ENCODE results near the gene MEPCE.

Gene MEPCE

GRCh38 chr7:100457033-100457432 is 27.4 kb downstream of the MEPCE start:
- Histone ChIP-seq H3K4me1 (ENCODE audit: control insufficient read depth in 2 of 2, insufficient read depth in 1 of 2, low read depth in 1 of 2, low read length in 2 of 2) (peaks cover 0 to 2% of the 10 kb centered on the region in 2 donors), H3K9me3 (replicated peaks in 1 of 2; ENCODE audit: control insufficient read depth in 2 of 2, insufficient read depth in 1 of 2, low read depth in 1 of 2, low read length in 2 of 2) (peaks cover 0 to 2% of the 10 kb centered on the region in 2 donors), H3K4me3 (ENCODE audit: low read length in 2 of 2) (no peak overlapping the region), H3K27me3 (ENCODE audit: control insufficient read depth in 3 of 3, insufficient read depth in 3 of 3, low read depth in 1 of 3, low read length in 3 of 3) (no peaks in the 10 kb centered on the region), H3K14ac (ENCODE audit: low read length) (no peak overlapping the region), H2BK5ac (ENCODE audit: low read length) (no peak overlapping the region), H2BK120ac (ENCODE audit: low read depth, low read length) (no peak overlapping the region), H3K18ac (ENCODE audit: low read length) (no peak overlapping the region), H3K36me3 (replicated peaks in 1 of 2; ENCODE audit: control insufficient read depth in 2 of 2, insufficient read depth in 2 of 2, low read length in 2 of 2) (no peaks in the 10 kb centered on the region), H2BK15ac (ENCODE audit: low read length) (no peak overlapping the region), H4K8ac (ENCODE audit: low read depth, low read length) (no peak overlapping the region), H2BK12ac (ENCODE audit: low read length) (no peak overlapping the region), H2AK5ac (ENCODE audit: low read depth, low read length) (no peak overlapping the region), H3K4ac (ENCODE audit: low read length) (no peak overlapping the region), H4K91ac (ENCODE audit: low read depth, low read length, poor library complexity) (no peak overlapping the region), H3K4me2 (ENCODE audit: insufficient read depth, low read length, poor library complexity, severe bottlenecking) (no peak overlapping the region), H2AFZ (ENCODE audit: low read length) (no peak overlapping the region), H3K23ac (ENCODE audit: low read depth, low read length, poor library complexity) (no peak overlapping the region), H3K27ac (replicated peaks; ENCODE audit: low read length) (no peak overlapping the region), H3K9ac (ENCODE audit: low read depth, low read length, poor library complexity) (no peak overlapping the region), H3K79me1 (ENCODE audit: low read depth, low read length) (no peaks in the 10 kb centered on the region)
- WGBS, 2 donors (ENCODE audit: extremely low coverage in 2 of 2, insufficient read length in 2 of 2, insufficient replicate concordance in 1 of 2) = no CpG with 5 or more reads among the region's 6 CpGs
- DNase-seq (ENCODE audit: low spot score) = no peak

GRCh38 chr7:100464210-100464660 is 34.6 kb downstream of the MEPCE start, which contains the start of gene SPACDR:
SPACDR (minus strand) TSS chr7:100464260; CDS start chr7:100464025, 235 bp downstream.
- no CpG with 5 or more reads among the region's 7 CpGs for WGBS, 2 donors (ENCODE audit: extremely low coverage in 2 of 2, insufficient read length in 2 of 2, insufficient replicate concordance in 1 of 2)
- no peak within 1 kb of the TSS for H3K4me2 ChIP-seq (ENCODE audit: insufficient read depth, low read length, poor library complexity, severe bottlenecking)

GRCh38 chr7:100464791-100465190 is 35.2 kb downstream of the MEPCE start:
- no peak for DNase-seq (ENCODE audit: low spot score)
- Histone ChIP-seq H3K4me2 (ENCODE audit: insufficient read depth, low read length, poor library complexity, severe bottlenecking) (no peak overlapping the region), H3K23ac (ENCODE audit: low read depth, low read length, poor library complexity) (no peak overlapping the region), H3K36me3 (replicated peaks in 1 of 2; ENCODE audit: control insufficient read depth in 2 of 2, insufficient read depth in 2 of 2, low read length in 2 of 2) (peaks cover 2 to 15% of the 10 kb centered on the region in 2 donors), H3K9ac (ENCODE audit: low read depth, low read length, poor library complexity) (no peak overlapping the region), H3K27me3 (ENCODE audit: control insufficient read depth in 3 of 3, insufficient read depth in 3 of 3, low read depth in 1 of 3, low read length in 3 of 3) (no peaks in the 10 kb centered on the region), H2BK120ac (ENCODE audit: low read depth, low read length) (no peak overlapping the region), H4K8ac (ENCODE audit: low read depth, low read length) (no peak overlapping the region), H2BK15ac (ENCODE audit: low read length) (no peak overlapping the region), H2BK12ac (ENCODE audit: low read length) (no peak overlapping the region), H2BK5ac (ENCODE audit: low read length) (no peak overlapping the region), H2AK5ac (ENCODE audit: low read depth, low read length) (no peak overlapping the region), H3K27ac (replicated peaks; ENCODE audit: low read length) (no peak overlapping the region), H2AFZ (ENCODE audit: low read length) (no peak overlapping the region), H4K91ac (ENCODE audit: low read depth, low read length, poor library complexity) (no peak overlapping the region), H3K4ac (ENCODE audit: low read length) (no peak overlapping the region), H3K18ac (ENCODE audit: low read length) (no peak overlapping the region), H3K14ac (ENCODE audit: low read length) (no peak overlapping the region), H3K79me1 (ENCODE audit: low read depth, low read length) (no peaks in the 10 kb centered on the region), H3K4me1 (ENCODE audit: control insufficient read depth in 2 of 2, insufficient read depth in 1 of 2, low read depth in 1 of 2, low read length in 2 of 2) (peaks cover 4% of the 10 kb centered on the region in 2 donors), H3K9me3 (replicated peaks in 1 of 2; ENCODE audit: control insufficient read depth in 2 of 2, insufficient read depth in 1 of 2, low read depth in 1 of 2, low read length in 2 of 2) (no peaks in the 10 kb centered on the region), H3K4me3 (ENCODE audit: low read length in 2 of 2) (no peak overlapping the region)
- WGBS, 2 donors (ENCODE audit: extremely low coverage in 2 of 2, insufficient read length in 2 of 2, insufficient replicate concordance in 1 of 2) = no CpG with 5 or more reads among the region's 2 CpGs

More at GRCh38 chr7:100464210-100464660, 34.6 kb downstream of the MEPCE start, which contains the start of gene SPACDR:
- Histone ChIP-seq H3K36me3 (replicated peaks in 1 of 2; ENCODE audit: control insufficient read depth in 2 of 2, insufficient read depth in 2 of 2, low read length in 2 of 2) (peaks cover 2 to 15% of the 10 kb centered on the region in 2 donors), H3K9me3 (replicated peaks in 1 of 2; ENCODE audit: control insufficient read depth in 2 of 2, insufficient read depth in 1 of 2, low read depth in 1 of 2, low read length in 2 of 2) (no peaks in the 10 kb centered on the region), H2AK5ac (ENCODE audit: low read depth, low read length) (no peak within 1 kb of the TSS), H4K8ac (ENCODE audit: low read depth, low read length) (no peak within 1 kb of the TSS), H3K4me3 (ENCODE audit: low read length in 2 of 2) (no peak within 1 kb of the TSS), H3K27ac (replicated peaks; ENCODE audit: low read length) (no peak within 1 kb of the TSS), H3K4ac (ENCODE audit: low read length) (no peak within 1 kb of the TSS), H3K27me3 (ENCODE audit: control insufficient read depth in 3 of 3, insufficient read depth in 3 of 3, low read depth in 1 of 3, low read length in 3 of 3) (no peaks in the 10 kb centered on the region), H2AFZ (ENCODE audit: low read length) (no peak within 1 kb of the TSS), H3K14ac (ENCODE audit: low read length) (no peak within 1 kb of the TSS), H3K4me1 (ENCODE audit: control insufficient read depth in 2 of 2, insufficient read depth in 1 of 2, low read depth in 1 of 2, low read length in 2 of 2) (no peaks in the 10 kb centered on the region), H2BK15ac (ENCODE audit: low read length) (no peak within 1 kb of the TSS), H3K79me1 (ENCODE audit: low read depth, low read length) (no peaks in the 10 kb centered on the region), H3K9ac (ENCODE audit: low read depth, low read length, poor library complexity) (no peak within 1 kb of the TSS), H2BK120ac (ENCODE audit: low read depth, low read length) (no peak within 1 kb of the TSS), H3K18ac (ENCODE audit: low read length) (no peak within 1 kb of the TSS), H4K91ac (ENCODE audit: low read depth, low read length, poor library complexity) (no peak within 1 kb of the TSS), H3K23ac (ENCODE audit: low read depth, low read length, poor library complexity) (no peak within 1 kb of the TSS), H2BK5ac (ENCODE audit: low read length) (no peak within 1 kb of the TSS), H2BK12ac (ENCODE audit: low read length) (no peak within 1 kb of the TSS)
- no peak for DNase-seq (ENCODE audit: low spot score)

- Histone ChIP-seq H3K4ac (ENCODE audit: low read length) (no peak overlapping the region), H3K18ac (ENCODE audit: low read length) (no peak overlapping the region), H4K91ac (ENCODE audit: low read depth, low read length, poor library complexity) (no peak overlapping the region), H3K36me3 (replicated peaks in 1 of 2; ENCODE audit: control insufficient read depth in 2 of 2, insufficient read depth in 2 of 2, low read length in 2 of 2) (peaks cover 2 to 15% of the 10 kb centered on the region in 2 donors), H3K14ac (ENCODE audit: low read length) (no peak overlapping the region), H3K27me3 (ENCODE audit: control insufficient read depth in 3 of 3, insufficient read depth in 3 of 3, low read depth in 1 of 3, low read length in 3 of 3) (no peaks in the 10 kb centered on the region), H3K4me1 (ENCODE audit: control insufficient read depth in 2 of 2, insufficient read depth in 1 of 2, low read depth in 1 of 2, low read length in 2 of 2) (peaks cover 4% of the 10 kb centered on the region in 2 donors), H3K27ac (replicated peaks; ENCODE audit: low read length) (no peak overlapping the region), H2BK15ac (ENCODE audit: low read length) (no peak overlapping the region), H3K4me3 (ENCODE audit: low read length in 2 of 2) (no peak overlapping the region), H2BK120ac (ENCODE audit: low read depth, low read length) (no peak overlapping the region), H2BK5ac (ENCODE audit: low read length) (no peak overlapping the region), H3K79me1 (ENCODE audit: low read depth, low read length) (no peaks in the 10 kb centered on the region), H3K4me2 (ENCODE audit: insufficient read depth, low read length, poor library complexity, severe bottlenecking) (no peak overlapping the region), H2BK12ac (ENCODE audit: low read length) (no peak overlapping the region), H4K8ac (ENCODE audit: low read depth, low read length) (no peak overlapping the region), H3K9me3 (replicated peaks in 1 of 2; ENCODE audit: control insufficient read depth in 2 of 2, insufficient read depth in 1 of 2, low read depth in 1 of 2, low read length in 2 of 2) (no peaks in the 10 kb centered on the region), H2AK5ac (ENCODE audit: low read depth, low read length) (no peak overlapping the region), H2AFZ (ENCODE audit: low read length) (no peak overlapping the region), H3K9ac (ENCODE audit: low read depth, low read length, poor library complexity) (no peak overlapping the region), H3K23ac (ENCODE audit: low read depth, low read length, poor library complexity) (no peak overlapping the region)
- no CpG with 5 or more reads among the region's 8 CpGs for WGBS, 2 donors (ENCODE audit: extremely low coverage in 2 of 2, insufficient read length in 2 of 2, insufficient replicate concordance in 1 of 2)
- no peak for DNase-seq (ENCODE audit: low spot score)
These were observed 35.7 kb downstream of the MEPCE start for GRCh38 chr7:100465299-100465698.
